Activated CD8-positive, alpha-beta memory T cell treated with anti-CD3 and anti-CD28 coated beads for 24 hours (primary cell): ENCODE data around the gene INPP4B.

Source experiments
- DNase-seq: peaks from one replicate; pipeline ENCODE4 v3.0.0-alpha.2; 2020

INPP4B gene

DNA sequence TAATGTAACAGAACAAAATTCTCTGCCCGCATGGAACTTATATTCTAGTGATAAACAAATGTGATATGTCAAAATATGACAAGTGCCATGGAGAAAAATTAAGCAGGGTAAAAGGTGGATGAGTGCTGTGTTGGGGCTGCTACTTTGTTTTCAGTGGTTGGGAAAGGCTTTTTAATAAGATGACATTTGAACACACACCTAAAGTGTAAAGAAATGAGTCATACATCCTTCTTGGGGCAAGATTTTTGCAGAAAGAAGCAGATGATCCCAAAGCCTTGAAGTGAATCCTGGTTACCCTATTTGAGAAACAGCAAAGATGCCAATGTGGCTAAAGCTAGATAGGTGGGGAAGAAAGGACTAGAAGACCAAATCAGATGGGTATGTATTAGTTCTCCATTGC lies 564.1 kb downstream of the INPP4B start:
- DNase-seq, result no peak

DNA sequence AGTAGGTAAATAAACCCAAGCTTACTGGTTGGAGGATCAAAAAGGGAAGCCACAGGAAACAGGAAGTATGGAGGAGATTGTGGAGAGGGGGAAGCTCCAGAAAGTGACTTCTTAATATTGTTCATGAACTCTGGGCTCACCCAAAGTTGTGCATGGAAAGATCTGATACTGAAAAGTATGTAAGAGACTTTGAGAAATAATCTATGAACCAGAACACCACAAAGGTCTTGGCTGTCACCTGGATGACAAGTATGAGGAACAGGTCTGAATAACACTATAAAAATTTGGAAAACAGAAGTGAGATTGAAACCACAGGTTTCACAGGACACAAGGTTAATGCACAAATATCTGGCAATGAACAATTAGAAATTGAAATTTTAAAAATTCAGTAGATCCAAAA lies 567.4 kb downstream of the INPP4B start:
- DNase-seq, result no peak

DNA sequence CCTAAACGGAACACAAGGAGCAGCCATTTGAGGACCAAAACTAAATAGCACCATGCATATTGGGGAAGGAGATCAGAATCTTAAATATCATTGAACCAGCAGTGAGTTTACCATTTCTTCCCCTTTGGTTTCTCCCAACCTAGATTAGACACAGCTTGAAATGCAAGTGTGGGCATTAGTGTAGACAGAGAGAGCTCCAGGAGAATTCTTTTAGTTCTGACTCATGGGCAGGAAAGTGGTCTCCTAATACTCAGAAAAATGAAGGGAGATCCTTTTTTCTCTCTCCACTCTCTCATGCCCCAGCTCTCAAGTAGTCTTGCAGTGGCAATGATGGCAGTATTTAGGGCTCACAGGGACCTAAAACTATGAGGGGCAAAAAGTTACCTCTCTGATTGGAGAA lies 567.9 kb downstream of the INPP4B start:
- no peak for DNase-seq

DNA sequence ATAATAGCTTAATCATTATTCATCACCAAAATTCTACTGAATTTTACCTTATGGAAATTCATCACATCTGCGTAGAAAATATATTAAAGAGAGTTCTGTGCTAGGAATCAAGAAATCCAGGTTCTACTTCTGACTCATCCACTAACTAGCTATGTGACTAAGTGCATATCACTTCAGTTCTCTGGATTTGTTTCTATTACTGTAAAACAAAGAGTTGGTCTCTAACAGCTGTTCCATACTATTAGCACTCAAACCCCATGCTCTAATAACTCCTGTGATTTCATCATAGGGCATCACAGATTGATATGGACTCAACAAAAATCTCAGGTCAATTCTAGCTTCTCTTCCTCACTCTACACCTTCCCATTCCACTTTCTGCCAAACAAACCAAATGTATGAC lies 572.0 kb downstream of the INPP4B start:
- no peak for DNase-seq

DNA sequence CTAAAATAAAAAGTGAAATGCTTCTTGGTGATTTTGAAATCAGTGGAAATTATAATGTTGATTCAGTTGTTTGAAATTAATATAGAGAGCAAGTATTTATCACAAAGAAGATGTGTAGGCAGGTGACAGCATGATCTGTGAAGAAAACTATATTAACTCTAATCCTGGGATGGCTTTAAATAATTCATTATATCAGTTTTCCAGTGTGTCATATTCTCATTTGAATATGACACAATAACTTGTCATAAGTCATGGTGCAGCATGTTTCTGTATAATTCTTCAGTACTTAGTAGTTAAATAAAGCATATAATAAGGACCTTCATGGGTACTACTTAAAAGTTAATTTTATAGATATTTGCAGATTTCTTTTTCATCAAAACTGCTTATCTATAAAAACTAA lies 573.6 kb downstream of the INPP4B start:
- no peak for DNase-seq

DNA sequence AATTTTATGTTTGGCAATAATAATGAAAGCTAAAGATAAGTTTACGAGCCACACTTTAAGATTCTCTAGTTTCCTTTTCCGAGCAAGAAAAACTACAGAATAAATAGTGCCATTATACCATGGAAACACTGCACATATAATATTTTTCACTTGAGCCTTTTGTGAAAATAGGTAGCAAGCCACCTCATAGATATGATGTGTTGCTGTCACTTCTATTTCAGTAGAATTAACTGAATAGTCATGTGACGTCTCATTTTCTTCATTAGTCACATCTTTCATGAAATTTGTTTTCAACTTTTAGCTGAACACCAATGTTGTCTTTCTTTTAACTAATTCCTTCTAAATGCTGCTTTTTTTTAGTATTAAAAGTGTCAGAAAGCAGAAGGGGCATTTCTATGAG lies 574.3 kb downstream of the INPP4B start:
- DNase-seq, result no peak

DNA sequence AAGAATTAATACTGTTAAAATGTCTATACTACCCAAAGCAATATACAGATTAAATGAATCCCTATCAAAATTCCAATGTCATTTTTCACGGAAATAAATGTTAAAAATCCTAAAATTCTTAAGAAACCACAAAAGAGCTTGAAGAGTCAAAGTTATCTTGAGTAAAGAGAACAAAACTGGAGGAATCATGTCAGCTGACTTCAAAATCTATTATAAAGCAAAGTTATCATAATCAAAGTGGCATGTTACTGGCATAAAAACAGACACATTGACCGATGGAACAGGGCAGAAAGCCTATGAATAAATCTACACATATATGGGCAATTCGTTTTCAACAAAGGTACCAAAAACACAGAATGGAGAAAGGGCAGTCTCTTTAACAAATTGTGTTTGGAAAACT lies 579.0 kb downstream of the INPP4B start:
- DNase-seq, result no peak

DNA sequence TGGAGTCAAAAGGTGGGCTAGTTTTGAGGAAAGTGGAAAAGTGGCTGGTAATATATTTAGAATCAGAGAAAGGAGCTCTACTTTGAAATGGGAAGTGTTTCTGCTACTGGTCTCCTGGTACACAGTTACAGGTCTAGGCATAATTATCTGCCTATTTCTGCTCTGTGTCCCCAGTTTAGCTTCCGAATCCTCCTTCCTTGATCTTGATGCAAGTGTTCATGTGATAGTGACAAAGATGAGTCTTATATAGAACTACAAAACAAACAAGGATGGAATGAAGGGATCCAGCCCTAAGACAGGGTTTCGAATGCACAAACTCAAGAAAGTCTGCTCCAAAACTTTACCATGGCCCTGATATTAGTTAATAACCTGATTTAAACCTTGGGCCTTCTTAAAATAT lies 580.2 kb downstream of the INPP4B start:
- DNase-seq, result no peak

DNA sequence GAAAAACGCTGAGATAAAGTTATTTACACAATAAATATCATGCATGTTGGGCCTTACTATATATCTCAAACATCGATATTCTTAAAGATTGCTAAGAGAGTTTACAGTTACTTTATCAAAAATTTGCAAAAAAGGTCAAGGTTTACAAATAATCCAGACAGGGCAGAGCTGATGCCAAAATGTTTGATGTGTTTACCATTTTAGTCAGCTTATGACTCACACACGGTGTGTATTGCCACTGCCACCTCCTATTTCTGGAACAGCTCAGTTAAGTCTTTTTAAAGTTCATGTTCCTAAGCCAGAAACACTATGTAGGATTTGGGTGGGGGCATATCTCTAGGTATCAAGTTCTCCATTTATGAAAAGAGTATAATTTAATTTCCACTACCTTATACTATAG lies 580.6 kb downstream of the INPP4B start:
- DNase-seq, result no peak

DNA sequence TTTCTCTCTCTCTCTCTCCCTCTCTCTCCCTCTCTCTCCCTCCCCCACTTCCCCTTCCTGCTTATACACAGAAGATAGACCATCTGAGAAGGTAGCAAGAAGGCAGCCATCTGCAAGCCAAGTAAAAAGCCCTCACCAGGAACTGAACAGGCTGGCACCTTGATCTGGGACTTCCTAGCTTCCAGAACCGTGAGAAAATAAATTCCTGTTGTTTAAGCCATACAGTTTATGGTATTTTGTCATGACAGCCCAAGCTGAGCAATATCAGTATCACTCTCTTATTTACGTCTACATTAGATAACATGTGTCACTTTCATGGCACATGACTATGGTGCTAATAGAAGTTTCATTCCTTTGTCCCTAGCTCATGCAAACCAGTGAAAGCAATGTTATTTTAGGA lies 581.1 kb downstream of the INPP4B start:
- DNase-seq, result no peak

DNA sequence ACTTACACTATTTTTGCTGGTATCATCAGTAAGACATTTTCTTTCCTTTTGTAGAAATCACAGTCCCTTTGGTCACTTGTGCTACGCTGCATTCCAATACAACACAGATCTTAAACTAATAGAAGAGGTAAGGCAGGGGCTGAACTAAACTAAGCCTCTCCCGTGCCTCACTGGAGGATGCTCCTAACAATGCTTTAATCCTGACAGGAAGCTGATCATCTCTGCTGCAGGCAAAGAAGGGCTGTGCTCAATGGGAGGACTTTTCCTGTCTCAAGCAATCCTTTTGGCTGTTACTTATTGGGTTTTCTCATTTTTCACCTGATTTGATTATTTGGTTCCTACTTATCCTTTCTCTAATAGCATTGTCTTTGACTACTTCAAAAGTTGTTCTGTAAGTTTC lies 583.1 kb downstream of the INPP4B start:
- no peak for DNase-seq

DNA sequence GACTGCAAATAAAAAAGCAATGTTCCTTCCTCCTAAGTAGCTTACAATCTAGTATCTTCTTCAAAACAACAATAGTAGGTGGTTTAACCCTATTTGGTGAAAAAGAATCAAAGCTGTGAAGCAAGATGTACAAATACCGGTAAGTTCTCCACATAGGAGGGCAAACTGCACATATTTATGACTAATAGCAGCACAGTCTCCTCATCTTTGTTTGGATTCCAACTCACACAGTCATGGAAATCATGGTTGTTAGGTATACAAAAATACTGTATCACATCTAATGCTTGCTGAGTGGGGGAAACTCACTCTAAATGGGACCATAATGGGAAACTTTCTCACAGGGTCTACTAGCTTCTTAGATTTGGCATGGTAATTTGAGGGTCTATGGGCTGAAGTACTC lies 597.2 kb downstream of the INPP4B start:
- DNase-seq, result no peak

DNA sequence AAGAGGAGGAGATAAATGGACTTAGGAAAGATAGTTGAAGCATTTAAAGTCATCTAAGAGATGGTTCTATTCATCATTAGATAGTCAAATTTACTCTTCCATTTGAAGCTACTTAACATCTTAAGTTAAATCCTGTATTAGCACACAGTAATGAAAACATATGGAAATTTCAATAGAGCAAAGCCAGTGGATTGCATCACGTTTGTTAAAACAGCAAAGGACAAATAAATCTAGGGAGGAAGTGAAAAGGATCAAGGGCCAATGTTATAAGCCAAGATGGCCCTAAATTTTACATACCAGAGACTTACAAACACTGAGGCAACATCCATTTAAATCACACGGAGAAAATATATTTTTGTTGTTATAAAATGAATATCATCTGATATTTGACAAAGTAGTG lies 602.8 kb downstream of the INPP4B start:
- DNase-seq, result no peak

DNA sequence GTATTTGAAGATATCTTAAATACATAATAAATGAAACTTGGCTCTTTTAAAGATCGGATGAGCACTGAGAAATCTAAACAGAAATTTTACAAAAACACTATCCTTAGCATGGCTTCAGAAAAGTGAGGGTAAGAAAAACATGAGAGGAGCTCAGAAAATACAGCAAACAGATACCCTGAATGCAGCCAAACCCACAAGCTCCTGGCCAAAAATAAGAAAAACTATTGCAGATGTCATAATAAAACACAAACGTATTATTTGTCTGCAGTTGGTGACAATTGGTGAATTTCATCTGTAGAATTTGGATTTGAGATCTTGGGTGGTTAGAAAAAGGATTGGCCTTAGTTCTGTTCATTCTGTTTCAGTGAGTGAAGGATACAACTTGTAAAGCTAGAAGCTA lies 603.9 kb downstream of the INPP4B start:
- DNase-seq, result no peak

DNA sequence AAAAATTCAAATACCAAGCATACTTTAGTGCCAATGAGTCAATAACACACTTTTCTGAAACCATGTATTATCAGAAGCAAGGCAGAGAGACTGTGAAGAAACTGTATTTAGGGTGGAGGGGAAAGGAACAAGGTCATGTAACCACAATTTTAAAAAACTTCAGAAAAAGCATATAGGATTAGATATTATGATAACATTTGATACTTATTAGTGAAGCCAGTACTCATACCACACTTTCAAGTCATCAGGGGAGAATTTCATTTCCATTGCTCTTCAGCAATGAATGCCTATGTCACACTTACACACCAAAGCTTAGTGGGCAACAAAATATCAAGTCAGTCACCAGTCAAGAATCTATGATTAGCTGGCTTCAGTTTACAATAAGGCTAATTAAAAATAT lies 607.5 kb downstream of the INPP4B start:
- no peak for DNase-seq

DNA sequence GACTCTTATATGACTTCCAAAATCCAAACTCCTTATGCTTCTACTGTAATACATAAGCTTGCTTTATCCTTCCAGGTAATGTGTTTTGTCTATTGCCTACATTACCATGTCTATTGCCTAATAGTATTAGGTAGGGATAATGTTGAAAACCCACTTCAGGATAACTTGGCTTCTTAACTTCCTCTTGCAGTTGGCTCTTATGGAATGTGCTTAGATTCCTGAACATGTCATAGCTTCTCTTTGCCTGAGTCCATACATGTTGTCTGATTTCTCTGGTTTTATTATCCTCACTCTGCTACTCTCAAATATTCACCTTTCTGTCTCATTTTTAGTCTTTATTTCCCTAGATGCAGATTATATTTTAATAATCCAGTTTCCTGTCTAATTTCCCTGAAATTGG lies 609.8 kb downstream of the INPP4B start:
- no peak for DNase-seq

DNA sequence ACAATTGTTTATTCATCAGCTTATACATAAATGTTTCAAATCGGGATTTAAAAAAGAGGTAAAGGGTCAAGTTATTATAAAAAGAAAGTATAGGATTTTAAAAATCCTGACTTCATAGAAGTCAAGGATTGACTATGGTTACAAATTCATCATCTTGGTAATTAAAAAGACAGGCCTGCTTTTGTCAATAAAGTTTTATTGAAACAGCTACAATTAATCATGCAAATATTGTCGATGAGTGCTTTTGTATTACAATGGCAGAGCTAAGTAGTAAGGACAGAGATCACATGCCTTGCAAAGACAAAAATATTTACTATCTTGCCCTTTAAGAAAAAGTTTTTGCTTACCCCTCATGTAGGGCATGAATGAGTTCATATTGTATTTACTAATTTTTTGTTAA lies 614.3 kb downstream of the INPP4B start:
- no peak for DNase-seq

DNA sequence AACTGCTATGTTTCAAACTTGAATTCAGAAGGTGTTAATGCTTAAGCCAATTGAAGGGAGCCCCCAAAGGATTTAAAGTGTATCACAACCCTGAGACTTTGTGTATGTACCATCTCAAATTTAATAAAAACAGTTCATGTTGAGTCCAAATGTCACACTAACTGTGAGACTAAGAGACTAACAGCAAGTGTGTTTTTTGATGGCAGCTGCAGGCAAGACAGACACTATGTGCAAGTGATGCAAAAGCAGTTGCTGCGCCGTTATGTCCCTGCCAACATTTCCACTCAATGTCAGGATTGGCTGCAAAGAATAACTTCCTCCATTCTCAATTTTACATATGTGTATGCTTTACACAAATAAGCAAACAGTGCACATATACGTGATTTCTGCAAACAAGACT lies 615.1 kb downstream of the INPP4B start:
- DNase-seq, result no peak

DNA sequence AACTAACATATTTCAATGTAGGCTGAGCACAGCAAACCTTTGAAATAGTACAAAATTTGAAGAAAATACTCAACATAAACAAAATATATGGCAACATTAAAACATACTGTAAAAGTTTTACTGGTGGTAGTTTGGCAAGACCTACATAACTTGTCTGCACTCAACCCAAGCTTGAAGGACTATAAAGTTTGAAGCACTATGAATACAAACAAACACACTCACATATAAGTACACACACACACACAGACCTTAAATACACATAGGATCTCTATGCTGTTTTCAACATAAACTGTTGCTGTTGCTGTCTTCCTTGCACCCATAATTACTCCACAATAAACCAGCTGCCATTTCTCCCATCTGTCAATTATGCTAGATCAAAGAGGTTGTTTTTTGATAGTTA lies 620.1 kb downstream of the INPP4B start:
- DNase-seq, result no peak

DNA sequence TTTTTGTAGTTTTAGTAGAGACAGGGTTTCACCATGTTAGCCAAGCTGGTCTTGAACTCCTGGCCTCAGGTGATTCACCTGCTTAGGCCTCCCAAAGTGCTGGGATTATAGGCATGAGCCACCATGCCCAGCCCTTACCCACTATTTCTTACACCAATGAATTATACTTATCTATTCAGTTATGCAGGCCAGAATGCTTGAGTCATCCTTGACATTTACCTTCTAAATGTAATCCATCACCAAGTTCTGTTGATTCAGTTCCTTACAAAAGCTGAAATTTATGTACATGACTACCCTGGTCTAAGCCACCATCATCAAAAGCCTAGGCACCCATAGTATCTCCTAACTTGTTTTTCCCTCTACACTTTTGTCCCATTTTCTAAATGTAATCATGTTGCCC lies 624.0 kb downstream of the INPP4B start:
- DNase-seq, result no peak

DNA sequence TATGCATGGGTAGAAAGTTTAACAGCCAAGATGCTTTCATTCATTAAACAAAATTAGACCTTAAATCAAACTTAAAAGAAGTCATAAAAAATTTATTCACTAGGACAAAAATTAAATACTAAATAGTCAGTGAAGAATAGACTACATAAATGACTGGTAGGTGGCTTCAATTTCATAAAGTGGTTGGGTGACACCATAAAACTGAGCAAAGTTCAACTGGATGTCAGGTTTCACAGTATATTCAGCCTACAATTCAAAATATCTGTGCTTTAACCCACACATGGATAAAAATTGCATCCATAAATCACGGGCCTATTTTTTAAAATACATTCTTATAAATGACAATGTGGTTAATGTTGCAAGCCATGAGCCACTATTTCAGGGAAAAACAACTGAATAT lies 627.4 kb downstream of the INPP4B start:
- DNase-seq, result no peak

DNA sequence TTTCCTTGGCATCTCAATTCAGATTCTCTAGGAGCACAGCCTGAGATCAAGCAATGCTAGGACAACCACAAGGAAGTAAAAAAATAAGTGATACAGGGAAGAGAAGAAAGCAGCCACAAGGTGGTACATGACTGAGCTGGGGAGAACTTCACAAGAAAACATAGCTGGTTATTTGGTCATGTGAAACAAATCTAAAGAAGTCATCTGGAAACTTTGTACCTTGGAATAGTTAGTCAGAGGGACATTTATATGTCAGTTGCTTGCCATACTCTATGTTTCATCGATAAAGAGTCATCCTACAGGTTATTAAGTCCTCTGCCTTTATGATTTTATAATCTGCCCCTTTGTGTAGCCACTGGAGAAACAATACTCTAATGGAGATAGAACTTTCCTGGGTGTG lies 634.7 kb downstream of the INPP4B start:
- no peak for DNase-seq

DNA sequence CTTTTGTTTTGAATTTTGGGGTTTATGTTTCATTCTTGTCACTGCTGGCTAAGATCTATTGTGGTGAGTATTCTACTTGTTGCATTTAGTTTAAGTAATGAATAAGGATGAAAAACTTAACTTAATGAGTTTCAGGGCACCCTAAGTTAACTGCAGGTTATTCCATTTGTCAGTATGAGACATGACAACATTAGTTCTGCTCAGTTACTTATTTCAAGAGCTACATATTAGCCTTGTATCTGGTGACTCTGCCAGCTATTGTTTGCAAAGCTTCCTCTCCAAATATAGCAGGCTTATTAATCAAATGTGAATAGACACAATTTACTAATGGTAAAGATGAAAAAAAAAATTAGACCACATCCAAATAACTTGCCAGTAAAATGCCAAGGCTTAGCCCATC lies 642.6 kb downstream of the INPP4B start:
- DNase-seq, result no peak

DNA sequence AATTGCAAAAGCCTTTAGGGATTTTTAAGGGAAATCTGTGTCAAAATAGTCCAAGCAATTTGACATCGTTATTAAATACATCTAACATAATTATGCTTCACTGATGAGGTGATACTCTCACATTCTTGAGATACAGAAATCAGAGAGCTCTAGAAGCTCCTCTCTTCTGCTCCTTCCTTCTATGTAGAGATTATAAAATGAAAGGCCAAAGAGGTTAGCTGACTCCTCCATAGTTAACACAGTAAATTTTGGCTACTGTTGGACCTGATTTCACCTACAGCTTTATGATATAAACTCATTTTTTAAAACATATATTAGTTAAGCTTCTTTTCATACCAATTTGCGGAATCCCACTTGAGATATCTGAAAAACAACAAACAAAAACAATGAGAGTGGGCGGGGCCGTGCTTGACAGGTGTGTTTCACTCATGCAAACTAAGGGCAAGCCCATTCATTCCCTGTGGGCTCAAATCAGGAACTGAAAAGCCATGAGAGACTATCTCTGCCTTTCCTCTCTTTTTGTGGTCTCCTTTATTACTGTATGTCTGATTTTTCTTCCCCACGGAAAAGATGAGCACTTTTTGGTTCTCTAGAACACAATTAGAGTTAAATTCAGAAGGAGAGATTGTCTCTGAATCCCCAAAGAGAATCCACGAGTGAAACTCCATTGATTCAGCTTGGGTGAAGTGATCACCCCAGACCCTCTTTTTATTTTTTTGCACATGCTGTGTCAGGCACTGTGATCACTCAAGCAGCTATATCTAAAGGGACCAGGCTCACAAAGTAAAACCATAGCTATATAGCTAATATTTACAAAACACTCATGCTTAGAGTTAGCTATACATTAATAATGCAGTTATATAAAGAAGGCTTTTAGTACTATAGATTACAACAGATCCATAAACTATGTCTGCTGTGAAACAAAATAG lies 643.4 kb downstream of the INPP4B start:
- DNase-seq, result no peak

DNA sequence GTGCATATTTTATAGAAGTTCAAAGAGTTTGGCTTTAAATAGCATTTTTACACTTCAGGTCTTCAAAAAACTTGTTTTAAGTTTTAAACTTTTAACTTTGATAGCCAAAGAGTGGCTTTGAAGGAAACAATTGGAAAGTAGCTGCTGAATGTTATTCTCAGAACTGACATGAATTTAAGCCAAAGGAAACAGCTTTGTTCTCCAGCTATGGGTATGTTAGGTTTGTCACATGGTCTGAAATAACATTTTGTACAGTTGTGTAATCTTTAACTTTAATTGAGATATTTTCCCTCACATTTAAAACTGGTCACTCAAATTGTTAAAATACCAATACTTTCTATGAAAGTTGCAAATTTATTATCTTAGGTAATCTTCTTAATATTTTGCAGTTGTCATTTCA lies 645.1 kb downstream of the INPP4B start:
- no peak for DNase-seq
